Measurements from ENCODE around the gene LARGE1.

DNA sequence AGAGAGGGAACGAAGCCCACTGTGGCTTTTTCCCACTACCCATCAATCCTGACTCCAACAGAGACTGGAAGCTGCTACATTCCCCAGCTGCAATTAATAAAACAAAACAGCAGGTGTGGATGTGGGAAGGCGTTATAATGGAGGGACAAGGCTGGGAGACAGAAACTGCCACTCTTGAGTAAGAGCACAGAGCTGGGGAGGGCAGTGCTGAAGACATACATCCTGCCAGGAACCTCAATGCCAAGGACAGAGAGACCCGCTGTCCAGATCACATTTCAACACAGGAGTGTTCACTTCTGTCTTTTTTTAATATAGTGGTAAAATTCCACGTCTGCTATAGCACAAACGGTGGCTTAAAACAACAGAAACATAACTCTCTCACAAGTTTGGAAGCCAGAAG lies 94.5 kb downstream of the LARGE1 start:
- TF ChIP-seq POLR2AphosphoS5 (IDR thresholded peaks at IDR 0.05; ENCODE audit: low read depth, low read length), result no peak
- TF ChIP-seq TAF1 (IDR thresholded peaks at IDR 0.05; ENCODE audit: borderline replicate concordance, insufficient read depth, low read length), result no peak
